Activated T-helper 1 cell treated with anti-CD3 and anti-CD28 coated beads, Interleukin-12 subunit alpha, Interleukin-12 subunit beta, Interleukin-2, Interleukin-4 antibody, amounts not matched to agents 30 ng/mL and 10 ng/mL and 1 ng/mL, durations not matched to agents 14 hours and 24 hours and 36 hours (primary cell): Measurements from ENCODE around the gene COG2. TPM values are rescaled to one million over a fixed set of nuclear protein-coding genes. Genes with fewer than 3 reads are reported as not detected.
"Not testable (repeated sequence)": the region's sequence is repeated elsewhere in the genome, so short reads cannot be mapped to it uniquely, and the experiment has no call there.

ENCODE experiments used
- DNase-seq: peaks from one replicate; pipeline ENCODE4 v3.0.0; 2021; ENCODE audit warnings: low spot score
- H3K27ac Mint-ChIP-seq: one replicate; pipeline ENCODE4 v1.8.0; 2021; ENCODE audit warnings: mild to moderate bottlenecking, mixed read lengths
- H3K27me3 Mint-ChIP-seq: one replicate; pipeline ENCODE4 v1.8.0; 2022; ENCODE audit warnings: mild to moderate bottlenecking, moderate library complexity, mixed read lengths; ENCODE audit not compliant: insufficient read depth
- H3K36me3 Mint-ChIP-seq: one replicate; pipeline ENCODE4 v1.8.0; 2021; ENCODE audit warnings: low read depth, mixed read lengths
- H3K4me1 Mint-ChIP-seq: one replicate; pipeline ENCODE4 v1.8.0; 2021; ENCODE audit warnings: low read depth, mixed read lengths
- H3K4me3 Mint-ChIP-seq: one replicate; pipeline ENCODE4 v1.8.0; 2021; ENCODE audit warnings: mild to moderate bottlenecking, moderate library complexity, mixed read lengths
- H3K9me3 Mint-ChIP-seq: one replicate; pipeline ENCODE4 v1.8.0; 2021; ENCODE audit warnings: mixed read lengths
- intact Hi-C: fragments of 100-400 bp; cut with micrococcal nuclease; formaldehyde crosslinking; loops from one replicate; pipeline ENCODE4 v1.15.1; 2024
- total RNA-seq: library from RNA; stranded (reverse); gene quantifications from 2 replicates; pipeline ENCODE4 v1.2.3, GENCODE V29; 2022

Gene COG2
- total RNA-seq, 1 donor from 2014 or later: 46.4 TPM

DNA sequence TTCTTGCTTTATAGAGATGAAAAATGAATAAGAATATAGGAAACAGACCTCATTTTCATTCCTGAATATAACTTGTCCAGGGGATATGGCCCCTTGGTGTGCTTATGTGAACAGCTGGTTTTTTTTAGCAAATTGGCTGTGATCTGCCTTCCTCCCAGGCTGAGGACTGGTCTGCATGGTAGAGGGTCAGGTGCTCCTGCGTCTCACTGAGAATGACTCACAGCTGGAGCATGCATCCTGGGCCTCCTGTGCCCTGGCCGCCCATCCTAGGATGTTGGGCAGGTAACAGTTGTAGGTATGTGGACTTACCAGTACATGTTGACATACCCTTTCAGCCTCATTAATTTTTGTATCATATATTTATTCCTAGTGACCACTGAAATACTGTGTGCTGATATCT lies 41.9 kb downstream of the COG2 start:
- H3K4me3 Mint-ChIP-seq: no peak overlapping the region
- intact Hi-C loops: no loop called here
- H3K27me3 Mint-ChIP-seq: no peaks in the 10 kb centered on the region
- H3K36me3 Mint-ChIP-seq: peaks cover 32% of the 10 kb centered on the region
- H3K9me3 Mint-ChIP-seq: no peaks in the 10 kb centered on the region
- no peak overlapping the region for H3K27ac Mint-ChIP-seq
- no peaks in the 10 kb centered on the region for H3K4me1 Mint-ChIP-seq
- DNase-seq: no peak

GRCh38 chr1:230684998-230685397 lies 42.7 kb downstream of the COG2 start:
- Mint-ChIP-seq H3K27me3 (no peaks in the 10 kb centered on the region), H3K4me1 (no peaks in the 10 kb centered on the region), H3K27ac (no peak overlapping the region), H3K4me3 (no peak overlapping the region), H3K9me3 (no peaks in the 10 kb centered on the region), H3K36me3 (peaks cover 34% of the 10 kb centered on the region)
- no peak for DNase-seq
- intact Hi-C loops: no loop called here

GRCh38 chr1:230686747-230687146 lies 44.5 kb downstream of the COG2 start:
- no peak overlapping the region for H3K4me3 Mint-ChIP-seq
- no peak for DNase-seq
- H3K9me3 Mint-ChIP-seq: no peaks in the 10 kb centered on the region
- intact Hi-C loops: no loop called here
- no peaks in the 10 kb centered on the region for H3K4me1 Mint-ChIP-seq
- H3K27ac Mint-ChIP-seq: no peak overlapping the region
- no peaks in the 10 kb centered on the region for H3K27me3 Mint-ChIP-seq
- peaks cover 38% of the 10 kb centered on the region for H3K36me3 Mint-ChIP-seq

GRCh38 chr1:230690101-230690500 lies 47.8 kb downstream of the COG2 start:
- H3K27ac Mint-ChIP-seq: no peak overlapping the region
- H3K4me1 Mint-ChIP-seq: no peaks in the 10 kb centered on the region
- no peaks in the 10 kb centered on the region for H3K9me3 Mint-ChIP-seq
- DNase-seq: no peak
- peaks cover 41% of the 10 kb centered on the region for H3K36me3 Mint-ChIP-seq
- H3K27me3 Mint-ChIP-seq: no peaks in the 10 kb centered on the region
- intact Hi-C loops: no loop called here
- H3K4me3 Mint-ChIP-seq: no peak overlapping the region

- Mint-ChIP-seq H3K9me3 (no peaks in the 10 kb centered on the region), H3K4me1 (no peaks in the 10 kb centered on the region), H3K27me3 (no peaks in the 10 kb centered on the region), H3K4me3 (no peak overlapping the region), H3K36me3 (peaks cover 37% of the 10 kb centered on the region), H3K27ac (no peak overlapping the region)
- intact Hi-C loops: no loop called here
- DNase-seq: no peak
These were observed 49.3 kb downstream of the COG2 start for GRCh38 chr1:230691615-230692014.

DNA sequence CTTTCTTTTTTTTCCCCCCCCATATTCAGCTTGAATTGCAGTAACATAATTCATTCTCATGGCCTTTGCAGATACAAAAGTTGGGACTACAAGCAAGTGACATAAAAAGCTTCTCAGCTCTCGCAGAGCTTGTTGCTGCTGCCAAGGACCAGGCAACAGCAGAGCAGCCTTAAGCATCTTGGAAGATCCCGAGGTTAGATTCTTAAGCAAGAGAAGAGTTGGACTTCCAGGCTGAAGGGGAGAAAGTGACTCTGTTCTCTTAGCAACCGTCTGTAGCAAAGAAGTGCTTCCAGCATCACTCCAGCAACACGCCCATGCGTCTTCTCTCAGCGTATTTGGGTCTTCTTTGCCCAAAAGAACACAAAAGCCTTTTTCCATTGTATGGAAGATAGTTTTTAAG lies 50.9 kb downstream of the COG2 start:
- Mint-ChIP-seq H3K27me3 (no peaks in the 10 kb centered on the region), H3K36me3 (peaks cover 28% of the 10 kb centered on the region), H3K4me1 (no peaks in the 10 kb centered on the region), H3K4me3 (no peak overlapping the region), H3K27ac (no peak overlapping the region), H3K9me3 (no peaks in the 10 kb centered on the region)
- DNase-seq: no peak
- intact Hi-C loops: no loop called here

GRCh38 chr1:230693777-230694176 lies 51.5 kb downstream of the COG2 start:
- peaks cover 25% of the 10 kb centered on the region for H3K36me3 Mint-ChIP-seq
- H3K4me1 Mint-ChIP-seq: no peaks in the 10 kb centered on the region
- H3K4me3 Mint-ChIP-seq: no peak overlapping the region
- intact Hi-C loops: no loop called here
- H3K27ac Mint-ChIP-seq: no peak overlapping the region
- H3K9me3 Mint-ChIP-seq: no peaks in the 10 kb centered on the region
- H3K27me3 Mint-ChIP-seq: no peaks in the 10 kb centered on the region
- no peak for DNase-seq

DNA sequence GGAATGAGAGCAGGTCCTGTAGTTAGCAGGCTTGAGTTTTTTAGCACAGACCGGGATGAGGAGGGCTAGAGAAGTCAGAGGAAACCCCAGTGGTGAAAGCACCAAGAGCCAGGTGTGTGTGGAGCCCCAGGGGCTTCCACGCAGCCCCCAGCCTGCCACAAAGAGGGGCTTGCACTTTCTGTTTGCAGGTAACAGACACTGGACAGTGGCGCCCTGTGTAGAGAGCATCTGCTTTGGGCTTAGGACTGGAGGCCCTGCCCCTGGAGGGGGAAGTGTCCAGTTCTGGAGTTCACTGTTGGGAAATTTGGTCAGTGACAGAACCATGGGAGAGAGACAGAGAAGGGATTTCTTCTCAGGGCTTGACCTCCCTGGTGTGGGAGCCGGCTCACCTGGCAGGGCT lies 52.2 kb downstream of the COG2 start:
- Mint-ChIP-seq H3K27ac (no peak overlapping the region), H3K9me3 (no peaks in the 10 kb centered on the region), H3K27me3 (no peaks in the 10 kb centered on the region), H3K4me3 (no peak overlapping the region), H3K4me1 (no peaks in the 10 kb centered on the region), H3K36me3 (peaks cover 25% of the 10 kb centered on the region)
- intact Hi-C loops: no loop called here
- DNase-seq: no peak

- Mint-ChIP-seq H3K9me3 (no peaks in the 10 kb centered on the region), H3K4me3 (no peak overlapping the region), H3K27ac (no peak overlapping the region), H3K27me3 (peaks cover 5% of the 10 kb centered on the region), H3K36me3 (peaks cover 20% of the 10 kb centered on the region), H3K4me1 (no peaks in the 10 kb centered on the region)
- no peak for DNase-seq
- intact Hi-C loops: no loop called here
These were observed 52.7 kb downstream of the COG2 start for GRCh38 chr1:230694991-230695390.

DNA sequence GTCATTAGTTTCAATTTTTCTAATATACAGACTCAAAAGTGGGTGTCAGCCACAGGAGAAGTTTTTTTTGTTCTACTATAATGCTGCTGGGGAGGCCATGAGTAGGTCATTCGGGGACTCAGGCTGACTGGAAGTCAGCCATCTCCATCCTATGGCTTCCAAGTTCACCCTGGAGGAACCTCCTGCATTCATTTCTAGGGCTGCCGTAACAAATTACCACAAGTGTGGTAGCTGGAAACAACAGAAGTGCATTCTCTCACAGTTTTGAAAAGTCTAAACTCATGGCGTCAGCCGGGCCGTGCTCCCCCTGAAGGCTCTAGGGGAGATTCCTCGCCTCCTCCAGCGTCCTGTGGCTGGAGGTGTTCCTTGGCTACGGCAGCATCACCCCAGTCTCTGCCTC lies 53.9 kb downstream of the COG2 start:
- DNase-seq: no peak
- Mint-ChIP-seq H3K9me3 (no peaks in the 10 kb centered on the region), H3K36me3 (peaks cover 14% of the 10 kb centered on the region), H3K27me3 (peaks cover 5% of the 10 kb centered on the region), H3K4me3 (no peak overlapping the region), H3K27ac (no peak overlapping the region), H3K4me1 (no peaks in the 10 kb centered on the region)
- intact Hi-C loops: no loop called here

DNA sequence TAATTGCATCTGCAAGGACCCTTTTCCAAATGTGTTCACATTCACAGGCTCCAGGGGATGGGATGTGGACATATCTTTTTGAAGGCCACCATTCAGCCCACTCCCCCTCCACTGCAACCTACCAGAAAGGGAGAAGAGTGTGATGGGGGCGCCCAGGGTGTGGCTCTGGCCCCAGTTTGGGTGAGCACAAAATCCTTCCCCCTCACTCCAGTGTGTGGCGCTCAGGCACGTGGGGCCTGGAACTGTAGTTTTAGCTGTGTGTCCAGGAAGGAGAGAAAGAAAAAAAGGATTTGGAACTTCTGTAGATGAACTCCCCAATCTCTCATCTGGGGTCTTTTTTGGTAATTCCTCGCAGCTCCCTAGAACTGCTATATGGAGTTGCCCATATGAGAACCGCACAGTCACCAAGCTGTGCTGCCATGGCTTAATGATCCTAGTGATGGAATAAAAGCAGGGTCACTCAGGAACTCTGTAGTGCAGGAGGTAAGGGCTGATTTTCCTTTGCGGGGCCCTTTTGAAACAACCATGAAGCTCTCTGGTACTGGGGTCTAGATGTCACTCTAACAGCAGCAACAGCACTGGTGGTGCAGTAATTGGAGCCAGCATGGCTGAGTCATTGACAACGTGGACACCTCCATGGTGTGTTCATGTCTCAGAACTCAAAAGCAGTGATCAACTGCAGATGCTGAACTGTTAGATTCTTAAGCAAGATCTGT lies 54.6 kb downstream of the COG2 start:
- DNase-seq: no peak
- intact Hi-C loops: no loop called here
- H3K36me3 Mint-ChIP-seq: peaks cover 11% of the 10 kb centered on the region
- H3K27me3 Mint-ChIP-seq: peaks cover 5% of the 10 kb centered on the region
- H3K9me3 Mint-ChIP-seq: no peaks in the 10 kb centered on the region
- no peaks in the 10 kb centered on the region for H3K4me1 Mint-ChIP-seq
- no peak overlapping the region for H3K27ac Mint-ChIP-seq
- no peak overlapping the region for H3K4me3 Mint-ChIP-seq

- no peak overlapping the region for H3K27ac Mint-ChIP-seq
- no peak overlapping the region for H3K4me3 Mint-ChIP-seq
- intact Hi-C loops: no loop called here
- H3K27me3 Mint-ChIP-seq: peaks cover 5% of the 10 kb centered on the region
- no peaks in the 10 kb centered on the region for H3K4me1 Mint-ChIP-seq
- no peak for DNase-seq
- no peaks in the 10 kb centered on the region for H3K9me3 Mint-ChIP-seq
- H3K36me3 Mint-ChIP-seq: peaks cover 7% of the 10 kb centered on the region
These were observed 55.8 kb downstream of the COG2 start for GRCh38 chr1:230698130-230698529.

DNA sequence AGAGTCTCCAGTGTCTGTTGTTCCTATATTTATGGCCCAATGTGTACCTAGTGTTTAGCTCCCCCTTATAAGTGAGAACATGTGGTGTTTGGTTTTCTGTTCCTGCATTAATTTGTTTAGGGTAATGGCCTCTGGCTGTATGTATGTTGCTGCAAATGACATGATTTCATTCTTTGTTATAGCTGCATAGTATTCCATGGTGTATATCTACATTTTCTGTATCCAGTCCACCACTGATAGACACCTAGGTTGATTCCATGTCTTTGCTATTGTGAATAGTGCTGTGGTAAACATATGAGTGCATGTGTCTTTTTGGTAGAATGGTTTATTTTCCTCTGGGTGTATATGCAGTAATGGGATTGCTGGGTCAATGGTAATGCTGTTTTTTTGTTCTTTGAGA lies 56.7 kb downstream of the COG2 start:
- H3K27ac Mint-ChIP-seq, DNase-seq, H3K36me3 Mint-ChIP-seq, intact Hi-C loops, H3K27me3 Mint-ChIP-seq, H3K4me1 Mint-ChIP-seq, H3K4me3 Mint-ChIP-seq, H3K9me3 Mint-ChIP-seq: not testable (repeated sequence)

- no peak for DNase-seq
- H3K27ac Mint-ChIP-seq: no peak overlapping the region
- peaks cover 5% of the 10 kb centered on the region for H3K27me3 Mint-ChIP-seq
- H3K36me3 Mint-ChIP-seq: no peaks in the 10 kb centered on the region
- intact Hi-C loops: no loop called here
- no peaks in the 10 kb centered on the region for H3K4me1 Mint-ChIP-seq
- no peak overlapping the region for H3K4me3 Mint-ChIP-seq
- H3K9me3 Mint-ChIP-seq: no peaks in the 10 kb centered on the region
These were observed 57.4 kb downstream of the COG2 start for GRCh38 chr1:230699716-230700115.
